Peyer's patch (tissue), 4 donors: ENCODE results near the gene TUBAL3.

Experiments used
- CTCF ChIP-seq, 6 experiments: fragments of 450-650 bp in 4 of 6; fragments of 200-600 bp in 2 of 6; sonication (generic) in 1 of 6; IDR thresholded peaks; one replicate each; pipeline ENCODE4 v1.5.1; 2017 to 2019; ENCODE audit warnings: antibody characterized with exemption in 6 of 6, mild to moderate bottlenecking in 3 of 6, moderate library complexity in 1 of 6
- POLR2A ChIP-seq, 2 donors: fragments of 450-650 bp; IDR thresholded peaks; one replicate each; pipeline ENCODE4 v1.5.1; 2017; ENCODE audit warnings: antibody characterized with exemption in 2 of 2, mild to moderate bottlenecking in 2 of 2, moderate library complexity in 2 of 2

GRCh38 chr10:5344746-5345145, 59.9 kb downstream of the TUBAL3 start:
- no peak for TF ChIP-seq CTCF (IDR thresholded peaks at IDR 0.05)
- TF ChIP-seq POLR2A (IDR thresholded peaks at IDR 0.05) = no peak
